Stimulated activated naive CD4-positive, alpha-beta T cell (primary cell): ENCODE results near the gene AADACL3.

Source experiments
- DNase-seq, 6 experiments: peaks; one replicate each; lab custom pipeline; 2025; lab: John Stamatoyannopoulos, UW

The AADACL3 gene

DNA sequence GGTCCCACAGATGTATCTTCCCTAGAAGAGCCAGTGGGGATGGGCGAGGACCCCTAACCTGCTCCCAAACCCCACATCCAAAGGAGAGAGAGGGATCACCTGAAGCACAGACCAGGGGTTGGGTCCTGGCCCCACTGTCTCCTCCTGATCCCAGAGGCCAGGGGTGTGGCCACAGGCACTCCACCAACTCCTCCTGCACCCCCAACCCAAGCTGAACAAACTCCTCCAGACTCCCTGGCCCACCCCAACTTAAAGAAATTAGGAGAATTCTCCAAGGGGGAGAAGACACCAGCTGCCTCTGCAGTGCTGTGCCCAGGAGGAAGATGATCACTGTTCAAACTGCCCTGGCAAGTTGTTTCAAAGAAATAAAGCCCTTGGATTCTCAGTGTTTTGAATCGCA lies 53.1 kb downstream of the AADACL3 start:
- no peak for DNase-seq

DNA sequence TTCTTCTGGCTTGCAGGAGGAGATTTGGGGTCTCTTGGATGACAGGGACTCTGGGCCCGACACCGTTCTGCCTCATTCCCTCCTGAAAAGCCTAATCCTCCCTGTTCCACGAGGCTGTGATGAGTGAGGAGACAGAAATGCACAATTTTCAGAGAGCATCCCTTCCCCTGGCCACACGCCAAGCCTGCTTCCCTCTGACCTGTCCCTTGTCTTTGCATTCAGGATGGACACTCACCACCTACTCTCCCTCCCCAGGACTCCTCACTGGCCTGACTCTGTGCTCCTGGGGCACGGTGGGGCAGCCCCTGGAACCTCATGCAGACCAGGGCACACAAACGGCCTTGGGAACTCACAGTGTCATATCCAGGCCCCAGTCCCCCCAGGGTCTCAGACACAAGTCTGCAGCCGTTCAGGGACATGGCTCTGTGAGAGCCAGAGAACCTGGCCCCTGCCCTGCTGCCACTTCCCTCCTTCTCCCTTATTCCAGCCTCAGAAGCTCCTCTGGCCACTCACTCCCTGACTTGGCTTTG lies 54.1 kb downstream of the AADACL3 start:
- no peak for DNase-seq

DNA sequence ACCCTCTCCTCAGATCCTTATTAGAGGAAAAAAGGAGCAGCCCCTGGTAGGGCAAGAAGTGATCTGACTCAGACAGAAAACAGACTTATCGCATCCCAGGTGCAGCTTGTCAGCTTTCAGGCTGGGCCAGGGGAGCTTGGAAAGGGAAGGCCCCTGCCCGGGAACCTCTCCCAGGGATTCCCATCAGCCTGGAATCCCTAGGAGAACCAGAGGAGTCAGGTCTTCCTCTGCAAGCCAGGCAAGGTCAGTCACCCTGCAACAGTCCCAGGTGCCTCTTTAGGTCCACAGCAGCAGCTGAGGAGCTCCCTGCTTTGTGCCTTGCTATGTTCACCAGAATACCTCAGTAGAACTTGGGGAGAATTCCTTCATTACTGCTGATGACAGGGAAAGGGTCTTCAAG lies 54.7 kb downstream of the AADACL3 start:
- DNase-seq = no peak

DNA sequence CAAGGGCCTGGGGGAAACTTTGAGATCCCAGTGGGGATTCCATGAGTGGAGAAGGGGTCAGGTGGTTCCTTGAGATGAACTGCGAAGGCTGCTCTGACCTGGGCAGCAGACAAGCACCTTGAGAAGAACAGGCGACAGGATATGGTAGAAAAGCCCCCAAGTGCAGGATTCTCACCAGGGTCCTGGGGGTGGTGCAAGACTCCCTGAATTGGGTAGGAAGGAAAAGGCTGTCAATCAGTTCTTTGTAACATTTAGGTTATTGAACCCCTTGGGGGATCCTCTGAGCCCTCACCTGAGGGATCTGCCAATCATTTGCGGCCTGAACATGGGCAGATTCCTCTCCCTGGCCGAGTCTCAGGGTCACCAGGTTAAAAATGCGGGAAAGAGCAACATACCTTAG lies 55.3 kb downstream of the AADACL3 start:
- DNase-seq = no peak

DNA sequence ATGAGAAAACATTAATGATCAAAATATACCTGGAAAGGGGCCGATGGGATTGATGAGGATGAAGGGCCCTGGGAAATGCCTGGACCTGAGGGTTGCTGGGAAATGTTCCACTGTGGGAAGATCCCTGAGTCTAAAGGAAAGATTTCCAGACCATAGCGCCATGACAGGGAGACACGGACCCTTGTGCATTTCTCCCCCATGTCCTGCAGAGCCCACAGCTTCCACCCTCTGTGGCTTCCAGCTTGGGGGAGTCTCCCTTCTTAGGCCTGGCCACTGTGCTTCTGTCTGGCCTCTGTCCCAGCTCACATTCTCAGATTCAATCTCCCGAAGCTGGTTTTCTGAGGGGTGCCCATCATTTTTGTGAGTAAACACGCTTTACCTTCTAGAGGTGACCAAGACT lies 56.6 kb downstream of the AADACL3 start:
- no peak for DNase-seq

DNA sequence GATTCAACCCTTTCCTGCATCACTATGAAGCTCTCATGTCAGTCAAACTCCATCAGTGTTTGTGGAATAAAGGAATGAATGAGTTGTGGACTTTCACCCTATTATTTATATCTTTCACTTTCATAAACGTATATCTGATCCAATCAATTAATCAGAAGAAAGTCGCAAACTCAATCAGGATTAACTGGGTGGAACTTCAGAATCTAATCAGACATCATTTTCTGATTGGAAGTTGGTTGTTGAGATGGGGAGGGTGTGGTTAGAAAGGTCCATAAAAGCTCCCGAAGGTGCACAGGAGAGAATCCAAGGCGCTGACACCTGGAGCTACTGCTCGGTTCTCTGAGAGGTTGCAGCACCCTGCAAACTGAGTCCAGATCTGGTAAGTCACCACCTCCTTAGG lies 57.5 kb downstream of the AADACL3 start, which contains the start of gene PRAMEF12:
Gene PRAMEF12 (plus strand): TSS at position 301 of the 400 bp plus-strand sequence. CDS start 1,130 bp downstream, outside the sequence.
- no peak for DNase-seq

DNA sequence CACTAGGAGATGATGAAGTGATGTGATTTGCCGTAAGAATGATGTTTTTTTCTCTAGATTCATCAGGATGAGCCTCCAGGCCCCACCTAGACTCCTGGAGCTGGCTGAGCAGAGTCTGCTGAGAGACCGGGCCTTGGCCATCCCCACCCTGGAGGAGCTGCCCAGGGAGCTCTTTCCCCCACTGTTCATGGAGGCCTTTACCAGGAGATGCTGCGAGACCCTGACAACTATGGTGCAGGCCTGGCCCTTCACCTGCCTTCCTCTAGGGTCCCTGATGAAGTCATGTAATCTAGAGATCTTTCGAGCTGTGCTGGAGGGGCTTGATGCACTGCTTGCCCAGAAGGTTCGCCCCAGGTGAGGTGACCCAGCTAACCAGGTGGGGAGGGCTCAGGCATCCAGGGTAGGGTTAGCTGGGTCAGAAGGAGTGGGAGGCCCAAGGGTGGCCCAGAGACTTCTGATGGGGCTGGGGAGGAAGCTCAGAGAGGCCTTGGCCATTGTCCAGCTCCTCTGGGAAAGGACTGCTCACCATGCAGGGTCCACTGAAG lies 59.0 kb downstream of the AADACL3 start:
- no peak for DNase-seq

DNA sequence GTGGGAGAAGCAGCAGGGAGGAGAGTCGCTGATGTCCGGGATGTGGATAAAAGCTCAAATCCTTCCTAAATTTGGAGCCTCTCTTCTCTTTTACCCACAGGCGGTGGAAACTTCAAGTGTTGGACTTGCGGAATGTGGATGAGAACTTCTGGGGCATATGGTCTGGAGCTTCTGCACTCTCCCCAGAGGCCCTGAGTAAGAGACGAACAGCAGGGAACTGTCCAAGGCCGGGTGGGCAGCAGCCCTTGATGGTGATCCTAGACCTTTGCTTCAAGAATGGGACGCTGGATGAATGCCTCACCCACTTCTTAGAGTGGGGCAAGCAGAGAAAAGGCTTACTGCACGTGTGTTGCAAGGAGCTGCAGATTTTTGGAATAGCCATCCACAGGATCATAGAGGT lies 59.5 kb downstream of the AADACL3 start:
- no peak for DNase-seq

DNA sequence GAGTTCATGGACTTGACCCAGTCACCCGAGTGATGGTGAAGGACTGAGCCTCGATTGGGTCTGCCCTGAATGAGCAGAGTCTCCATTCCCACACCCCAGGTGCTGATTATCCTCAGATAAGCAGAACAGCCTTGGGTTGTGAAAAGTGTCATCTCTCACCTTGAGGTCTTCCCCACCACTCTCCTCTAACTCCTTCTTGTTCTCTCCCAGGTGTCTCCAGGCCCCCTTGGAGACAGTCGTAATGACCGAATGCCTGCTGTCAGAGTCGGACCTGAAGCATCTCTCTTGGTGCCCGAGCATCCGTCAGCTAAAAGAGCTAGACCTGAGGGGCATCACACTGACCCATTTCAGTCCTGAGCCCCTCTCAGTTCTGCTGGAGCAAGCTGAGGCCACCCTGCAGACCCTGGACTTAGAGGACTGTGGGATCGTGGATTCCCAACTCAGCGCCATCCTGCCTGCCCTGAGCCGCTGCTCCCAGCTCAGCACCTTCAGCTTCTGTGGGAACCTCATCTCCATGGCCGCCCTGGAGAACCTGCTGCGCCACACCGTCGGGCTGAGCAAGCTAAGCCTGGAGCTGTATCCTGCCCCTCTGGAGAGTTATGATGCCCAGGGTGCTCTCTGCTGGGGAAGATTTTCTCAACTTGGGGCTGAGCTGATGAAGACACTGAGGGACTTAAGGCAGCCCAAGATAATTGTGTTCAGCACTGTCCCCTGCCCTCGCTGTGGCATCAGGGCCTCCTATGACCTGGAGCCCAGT lies 61.1 kb downstream of the AADACL3 start:
- DNase-seq = no peak
